Measurements from ENCODE around the gene RDH13.

DNA sequence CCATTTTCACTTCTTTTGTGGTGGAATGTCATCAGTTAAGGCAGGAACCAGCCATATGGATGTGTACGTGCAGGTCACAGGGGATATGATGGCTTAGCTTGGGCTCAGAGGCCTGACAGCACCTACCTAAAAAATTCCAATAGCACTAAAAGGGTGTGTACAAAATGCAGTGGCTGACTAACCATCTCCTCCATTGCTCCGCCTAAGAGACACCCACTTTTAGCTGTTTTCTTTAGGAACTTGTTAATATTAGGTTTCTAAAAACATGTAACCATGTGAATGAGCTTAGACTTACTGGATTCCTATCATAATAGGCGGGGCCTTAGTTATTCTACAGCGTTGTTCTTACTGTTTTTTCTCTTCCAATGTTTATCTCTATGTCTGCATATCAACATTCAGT is 50.6 kb downstream of the RDH13 start:
- TF ChIP-seq, protein P1, sequence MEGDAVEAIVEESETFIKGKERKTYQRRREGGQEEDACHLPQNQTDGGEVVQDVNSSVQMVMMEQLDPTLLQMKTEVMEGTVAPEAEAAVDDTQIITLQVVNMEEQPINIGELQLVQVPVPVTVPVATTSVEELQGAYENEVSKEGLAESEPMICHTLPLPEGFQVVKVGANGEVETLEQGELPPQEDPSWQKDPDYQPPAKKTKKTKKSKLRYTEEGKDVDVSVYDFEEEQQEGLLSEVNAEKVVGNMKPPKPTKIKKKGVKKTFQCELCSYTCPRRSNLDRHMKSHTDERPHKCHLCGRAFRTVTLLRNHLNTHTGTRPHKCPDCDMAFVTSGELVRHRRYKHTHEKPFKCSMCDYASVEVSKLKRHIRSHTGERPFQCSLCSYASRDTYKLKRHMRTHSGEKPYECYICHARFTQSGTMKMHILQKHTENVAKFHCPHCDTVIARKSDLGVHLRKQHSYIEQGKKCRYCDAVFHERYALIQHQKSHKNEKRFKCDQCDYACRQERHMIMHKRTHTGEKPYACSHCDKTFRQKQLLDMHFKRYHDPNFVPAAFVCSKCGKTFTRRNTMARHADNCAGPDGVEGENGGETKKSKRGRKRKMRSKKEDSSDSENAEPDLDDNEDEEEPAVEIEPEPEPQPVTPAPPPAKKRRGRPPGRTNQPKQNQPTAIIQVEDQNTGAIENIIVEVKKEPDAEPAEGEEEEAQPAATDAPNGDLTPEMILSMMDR (IDR thresholded peaks at IDR 0.05) = no peak
- no peak for TF ChIP-seq ZFX (IDR thresholded peaks at IDR 0.05; ENCODE audit: borderline replicate concordance)
